Right kidney (tissue), 9 donors: ENCODE data around the gene KRTAP5-11.
"Not testable (repeated sequence)": the region's sequence is repeated elsewhere in the genome, so short reads cannot be mapped to it uniquely, and the experiment has no call there.

ENCODE experiments used
- DNase-seq: peaks from one replicate; pipeline ENCODE4 v3.0.0-alpha.2; 2016
- long read RNA-seq, 8 donors: transcript quantifications; one replicate each; lab custom pipeline, GENCODE V29; 2026

Gene KRTAP5-11, protein sequence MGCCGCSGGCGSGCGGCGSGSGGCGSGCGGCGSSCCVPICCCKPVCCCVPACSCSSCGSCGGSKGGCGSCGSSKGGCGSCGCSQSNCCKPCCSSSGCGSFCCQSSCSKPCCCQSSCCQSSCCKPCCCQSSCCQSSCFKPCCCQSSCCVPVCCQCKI
- long read RNA-seq, donor 1, result 0 reads
- long read RNA-seq, donor 2, result 0 reads
- long read RNA-seq, donor 3, result 0 reads
- long read RNA-seq, donor 4, result 0 reads
- long read RNA-seq, donor 5, result 0 reads
- long read RNA-seq, donor 6, result 0 reads
- long read RNA-seq, donor 7, result 0 reads
- long read RNA-seq, donor 8, result 0 reads

DNA sequence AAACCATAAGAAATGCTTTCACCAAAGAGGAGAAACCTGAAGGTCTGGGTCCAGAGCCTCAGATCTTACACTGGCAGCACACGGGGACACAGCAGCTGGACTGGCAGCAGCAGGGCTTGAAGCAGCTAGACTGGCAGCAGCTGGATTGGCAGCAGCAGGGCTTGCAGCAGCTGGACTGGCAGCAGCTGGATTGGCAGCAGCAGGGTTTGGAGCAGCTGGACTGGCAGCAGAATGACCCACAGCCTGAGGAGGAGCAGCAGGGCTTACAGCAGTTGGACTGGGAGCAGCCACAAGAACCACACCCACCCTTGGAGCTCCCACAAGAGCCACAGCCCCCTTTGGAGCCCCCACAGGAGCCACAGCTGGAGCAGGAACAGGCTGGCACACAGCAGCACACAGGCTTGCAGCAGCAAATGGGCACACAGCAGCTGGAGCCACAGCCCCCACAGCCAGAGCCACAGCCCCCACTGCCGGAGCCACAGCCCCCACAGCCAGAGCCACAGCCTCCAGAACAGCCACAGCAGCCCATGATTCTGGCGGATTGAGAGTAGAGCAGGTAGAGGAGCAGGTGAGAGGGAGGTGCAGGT, at the start of gene KRTAP5-11:
KRTAP5-11 (minus strand) TSS at position 567 of the 587 bp plus-strand sequence; CDS start at position 529, 38 bp downstream.
- DNase-seq, result no peak

DNA sequence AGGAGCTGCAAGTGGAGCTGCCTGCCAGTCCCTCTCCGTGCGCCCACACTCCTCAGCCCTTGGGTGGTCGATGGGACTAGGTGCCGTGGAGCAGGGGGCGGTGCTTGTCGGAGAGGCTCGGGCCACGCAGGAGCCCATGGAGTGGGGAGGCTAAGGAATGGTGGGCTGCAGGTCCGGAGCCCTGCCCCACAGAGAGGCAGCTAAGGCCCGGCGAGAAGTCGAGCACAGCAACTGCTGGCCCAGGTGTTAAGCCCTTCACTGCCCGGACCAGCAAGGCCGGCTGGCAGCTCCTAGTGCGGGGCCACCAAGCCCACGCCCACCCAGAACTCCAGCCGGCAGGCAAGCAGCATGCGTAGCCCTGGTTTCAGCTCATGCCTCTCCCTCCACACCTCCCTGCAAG, 48.9 kb upstream of the KRTAP5-11 start:
- DNase-seq, result not testable (repeated sequence)

DNA sequence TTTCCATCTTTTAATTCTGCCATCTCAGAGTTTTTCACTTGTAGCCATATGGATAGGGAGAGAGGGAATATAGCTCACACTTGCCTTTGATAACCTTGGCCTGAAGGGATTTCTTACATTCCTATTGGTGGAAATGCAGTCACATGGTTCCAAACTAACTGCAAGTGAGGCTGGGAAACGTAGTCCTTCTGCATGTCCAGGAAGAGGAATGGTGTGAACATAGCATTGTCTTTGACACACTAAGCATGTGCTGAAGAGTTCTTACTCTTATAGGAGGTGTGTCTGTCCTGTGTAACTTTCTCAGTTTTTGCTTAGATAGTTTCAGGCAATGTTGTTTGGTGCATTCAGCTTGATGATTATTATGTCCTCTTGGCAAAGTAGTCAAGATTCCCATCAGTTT, 47.4 kb upstream of the KRTAP5-11 start:
- DNase-seq, result not testable (repeated sequence)

DNA sequence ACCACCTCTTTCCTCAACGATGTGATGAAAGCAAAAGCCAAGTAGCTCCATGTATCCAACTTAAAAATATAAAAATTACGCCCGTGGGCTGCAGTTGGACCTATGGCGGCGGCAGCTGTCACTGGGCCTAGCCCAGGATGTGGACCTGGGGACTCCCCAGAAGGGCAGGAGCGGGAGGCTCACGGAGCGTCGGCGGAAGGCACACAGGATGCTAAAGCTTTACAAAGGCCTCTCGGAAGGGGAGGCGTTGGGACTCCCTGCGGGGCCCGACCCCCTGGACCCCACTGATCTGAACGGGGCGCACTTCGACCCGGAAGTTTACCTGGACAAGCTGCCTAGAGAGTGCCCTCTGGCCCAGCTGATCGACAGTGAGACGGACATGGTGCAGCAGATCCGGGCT, 46.3 kb upstream of the KRTAP5-11 start:
- DNase-seq, result not testable (repeated sequence)

DNA sequence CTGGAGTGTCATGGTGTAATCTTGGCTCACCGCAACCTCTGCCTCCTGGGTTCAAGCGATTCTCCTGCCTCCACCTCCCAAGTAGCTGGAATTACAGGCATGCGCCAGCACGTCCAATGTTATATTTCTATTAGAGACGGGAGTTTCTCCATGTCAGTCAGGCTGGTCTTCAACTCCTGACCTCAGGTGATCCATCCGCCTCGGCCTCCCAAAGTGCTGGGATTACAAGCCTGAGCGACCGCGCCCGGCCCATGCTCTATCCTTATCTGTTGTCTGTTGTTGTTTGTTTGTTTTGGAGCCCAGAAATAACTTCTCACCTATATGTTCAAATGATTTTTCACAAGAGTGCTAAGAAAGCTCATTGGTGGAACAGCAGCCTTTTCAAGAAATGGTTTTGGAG, 40.6 kb upstream of the KRTAP5-11 start:
- not testable (repeated sequence) for DNase-seq

DNA sequence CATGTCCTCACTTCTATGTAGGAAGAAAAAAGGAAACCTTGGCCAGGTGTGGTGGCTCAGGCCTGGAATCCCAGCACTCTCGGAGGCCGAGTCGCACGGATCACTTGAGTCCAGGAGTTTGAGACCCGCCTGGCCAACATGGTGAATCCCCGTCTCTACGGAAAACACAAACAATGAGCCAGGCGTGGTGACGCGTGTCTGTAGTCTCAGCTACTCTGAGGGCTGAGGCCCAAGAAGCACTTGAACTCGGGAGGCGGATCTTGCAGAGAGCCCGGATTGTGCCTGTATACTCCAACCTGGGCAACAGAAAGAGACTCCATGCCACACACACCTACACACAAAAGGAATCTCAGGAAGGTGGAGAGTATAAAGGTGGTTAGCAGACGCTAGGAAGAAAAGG, 39.9 kb upstream of the KRTAP5-11 start:
- not testable (repeated sequence) for DNase-seq

GRCh38 chr11:71615003-71615402, 32.3 kb upstream of the KRTAP5-11 start:
- not testable (repeated sequence) for DNase-seq

DNA sequence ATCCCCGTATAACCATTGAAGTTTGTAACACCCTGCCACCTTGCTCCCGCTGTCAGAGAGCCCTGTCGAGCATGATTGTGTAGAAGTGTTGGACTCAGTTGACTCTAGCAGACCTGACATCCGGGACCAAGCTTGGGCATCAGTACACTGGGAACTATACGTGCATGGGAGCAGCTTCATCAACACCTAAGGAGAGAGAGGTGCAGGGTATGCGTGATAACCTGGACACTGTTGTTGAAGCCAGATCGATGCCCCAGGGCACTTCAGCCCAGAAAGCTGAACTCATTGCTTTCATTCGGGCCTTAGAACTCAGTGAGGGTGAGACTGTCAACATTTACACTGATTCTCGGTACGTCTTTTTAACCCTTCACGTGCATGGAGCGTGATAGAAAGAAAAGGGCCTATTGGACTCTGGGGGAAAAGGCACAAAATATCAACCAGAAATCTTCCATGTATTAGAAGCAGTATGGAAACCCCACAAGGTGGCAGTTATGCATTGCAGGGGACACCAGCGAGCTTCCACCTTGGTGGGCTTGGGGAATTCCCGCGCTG, 31.8 kb upstream of the KRTAP5-11 start:
- DNase-seq, result not testable (repeated sequence)

DNA sequence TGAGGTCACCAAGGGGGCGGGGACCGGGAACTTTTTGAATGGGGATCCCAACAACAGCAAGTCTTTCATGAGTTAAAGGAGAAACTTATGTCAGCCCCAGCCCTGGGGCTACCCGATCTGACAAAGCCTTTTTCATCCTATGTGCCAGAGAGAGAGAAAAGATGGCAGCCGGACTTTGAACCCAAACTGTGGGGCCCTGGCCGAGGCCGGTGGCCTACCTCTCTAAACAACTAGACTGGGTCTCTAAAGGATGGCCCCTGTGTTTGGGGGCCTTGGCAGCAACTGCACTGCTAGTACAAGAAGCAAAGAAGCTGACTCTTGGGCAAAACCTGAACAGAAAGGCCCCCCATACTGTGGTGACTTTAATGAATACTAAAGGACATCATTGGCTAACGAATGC, 31.3 kb upstream of the KRTAP5-11 start:
- DNase-seq, result not testable (repeated sequence)

DNA sequence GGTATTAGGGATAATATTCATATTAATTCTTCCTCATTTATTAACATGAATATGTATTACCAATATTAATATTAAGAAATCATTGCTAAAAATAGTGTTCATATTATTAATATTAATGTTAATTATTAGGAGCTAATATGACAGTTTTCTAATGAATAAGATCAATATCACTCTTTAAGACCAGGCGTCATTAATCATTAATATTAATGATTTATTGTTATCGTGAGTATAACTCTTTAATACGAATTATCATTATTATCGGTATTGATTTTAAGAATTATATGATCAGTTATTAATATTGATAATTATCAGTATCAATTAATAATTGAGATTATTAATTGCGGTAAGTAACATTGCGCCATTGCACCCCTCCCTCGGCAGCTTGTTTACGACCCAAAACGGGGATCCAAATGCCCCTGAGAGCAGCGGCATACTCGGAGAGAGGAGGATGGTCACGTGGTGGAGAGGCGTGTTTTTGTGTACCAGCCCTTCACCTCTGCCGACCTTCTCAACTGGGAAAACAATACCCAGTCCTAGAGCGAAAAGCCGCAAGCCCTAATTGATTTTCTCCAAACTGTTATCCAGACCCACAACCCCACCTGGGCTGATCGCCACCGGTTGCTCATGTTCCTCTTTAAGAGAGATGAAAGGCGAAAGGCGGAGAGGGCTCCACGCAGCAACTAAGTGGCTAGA, 28.7 kb upstream of the KRTAP5-11 start:
- not testable (repeated sequence) for DNase-seq

GRCh38 chr11:71608272-71608671, 25.6 kb upstream of the KRTAP5-11 start:
- not testable (repeated sequence) for DNase-seq

- peak; percentile 52 for DNase-seq
These were observed 25.0 kb upstream of the KRTAP5-11 start for GRCh38 chr11:71607520-71608216.

DNA sequence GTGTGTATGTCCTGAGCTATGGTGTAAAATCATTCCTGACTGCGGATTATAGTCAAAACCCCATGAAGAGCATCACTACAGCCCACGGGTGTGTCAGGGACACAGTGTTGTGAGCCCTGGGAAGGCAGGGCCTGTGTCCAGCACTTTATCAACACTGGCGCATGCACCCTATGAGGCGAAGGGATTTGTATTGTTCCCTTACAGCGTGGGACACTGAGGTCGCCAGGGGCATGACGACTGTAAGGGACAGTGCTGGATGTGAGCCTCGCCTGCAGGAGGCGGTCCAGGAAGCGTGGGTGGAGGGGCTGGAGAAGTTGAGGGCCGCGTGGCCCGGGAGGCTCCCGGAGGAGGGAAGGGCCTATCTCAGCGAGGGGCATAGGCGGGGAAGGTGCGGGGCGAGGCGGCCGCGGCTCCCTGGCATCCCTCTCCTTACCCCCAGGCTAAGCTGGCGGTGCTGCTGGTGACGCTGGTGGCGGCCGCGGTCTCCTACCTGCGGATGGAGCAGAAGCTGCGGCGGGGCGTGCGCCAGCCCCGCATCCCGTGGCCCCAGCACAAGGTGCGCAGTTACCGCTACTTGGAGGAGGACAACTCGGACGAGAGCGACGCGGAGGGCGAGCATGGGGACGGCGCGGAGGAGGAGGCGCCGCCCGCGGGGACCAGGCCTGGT, 24.3 kb upstream of the KRTAP5-11 start:
- DNase-seq, result not testable (repeated sequence)

GRCh38 chr11:71604798-71605488, 22.3 kb upstream of the KRTAP5-11 start:
- DNase-seq, result not testable (repeated sequence)

DNA sequence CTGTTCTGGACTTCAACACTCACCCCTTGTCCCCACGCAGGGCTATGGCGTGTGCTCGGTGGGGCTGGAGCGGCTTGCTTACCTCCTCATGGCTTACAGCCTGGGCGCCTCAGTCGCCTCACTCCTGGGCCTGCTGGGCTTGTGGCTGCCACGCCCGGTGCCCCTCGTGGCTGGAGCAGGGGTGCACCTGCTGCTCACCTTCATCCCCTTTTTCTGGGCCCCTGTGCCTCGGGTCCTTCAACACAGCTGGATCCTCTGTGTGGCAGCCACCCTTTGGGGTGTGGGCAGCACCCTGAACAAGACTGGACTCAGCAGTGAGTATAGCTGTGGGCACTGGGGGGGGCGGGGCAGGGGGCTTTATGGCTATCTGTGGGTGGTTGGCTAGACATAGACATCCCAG, 20.5 kb upstream of the KRTAP5-11 start:
- DNase-seq, result not testable (repeated sequence)

DNA sequence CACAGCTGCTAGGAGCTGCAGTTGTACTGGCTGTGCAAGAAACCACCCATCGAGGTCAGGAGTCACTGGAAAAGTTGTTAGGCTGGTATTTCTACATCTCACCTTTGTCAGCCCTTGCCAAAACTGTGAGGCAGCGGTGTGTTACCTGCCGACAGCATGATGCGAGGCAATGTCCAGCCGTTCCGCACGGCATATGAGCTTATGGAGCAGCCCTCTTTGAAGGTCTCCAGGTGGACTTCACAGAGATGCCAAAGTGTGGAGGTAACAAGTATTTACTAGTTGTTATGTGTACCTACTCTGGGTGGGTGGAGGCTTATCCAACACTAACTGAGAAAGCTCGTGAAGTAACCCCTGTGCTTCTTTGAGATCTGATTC, 6.9 kb upstream of the KRTAP5-11 start:
- not testable (repeated sequence) for DNase-seq

- not testable (repeated sequence) for DNase-seq
These were observed 6.3 kb upstream of the KRTAP5-11 start for GRCh38 chr11:71588822-71589545.

DNA sequence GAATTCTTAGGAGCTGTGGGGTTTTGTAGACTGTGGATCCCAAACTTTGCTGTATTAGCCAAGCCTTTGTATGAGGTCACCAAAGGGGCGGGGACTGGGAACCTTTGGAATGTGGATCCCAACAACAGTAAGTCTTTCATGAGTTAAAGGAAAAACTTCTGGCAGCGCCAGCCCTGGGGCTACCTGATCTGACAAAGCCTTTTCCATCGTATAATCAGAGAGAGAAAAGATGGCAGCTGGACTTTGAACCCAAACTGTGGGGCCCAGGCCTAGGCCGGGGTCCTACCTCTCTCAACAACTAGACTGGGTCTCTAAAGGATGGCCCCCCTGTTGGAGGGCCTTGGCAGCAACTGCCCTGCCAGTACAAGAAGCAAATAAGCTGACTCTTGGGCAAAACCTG, 5.6 kb upstream of the KRTAP5-11 start:
- not testable (repeated sequence) for DNase-seq

- not testable (repeated sequence) for DNase-seq
These were observed 3.0 kb upstream of the KRTAP5-11 start for GRCh38 chr11:71585673-71586072.

- DNase-seq, result not testable (repeated sequence)
These were observed 294 bp upstream of the KRTAP5-11 start for GRCh38 chr11:71582969-71583368.
